HCT116 (cell line): ENCODE measurements around the gene COBL. TPM values are rescaled to one million over a fixed set of nuclear protein-coding genes. Genes with fewer than 3 reads are reported as not detected.

ENCODE experiments used
- ATAC-seq: fragments of 200-7000 bp; cut with Tn5 transposase; 2 replicates; pipeline ENCODE4 v1.9.1; 2020; ENCODE audit warnings: mild to moderate bottlenecking, moderate library complexity
- BruUV-seq: library from RNA; stranded (reverse); fragments of 400-500 nt; replicated peaks from 2 replicates; lab custom pipeline; 2021; lab: Mats Ljungman, UMichigan
- CTCF ChIA-PET: fragments of 300-600 bp; sonication (Branson Sonifier 250); formaldehyde crosslinking; loops from one replicate; lab custom pipeline; 2021; ENCODE audit warnings: antibody characterized with exemption; lab: Charles Lee
- POLR2A ChIA-PET: fragments of 300-600, 350-600 bp; sonication (Branson Sonifier 250); formaldehyde crosslinking; loops from one replicate; lab custom pipeline; 2021; ENCODE audit warnings: antibody characterized with exemption; lab: Charles Lee
- RAD21 ChIA-PET, 2 experiments: fragments of 300-600 bp; sonication (Branson Sonifier 250); formaldehyde crosslinking; loops; one replicate each; lab custom pipeline; 2023; ENCODE audit warnings: low total read pairs in 2 of 2; ENCODE audit not compliant: uncharacterized antibody in 2 of 2, unreplicated experiment in 2 of 2, low non-redundant PET in 1 of 2; lab: Charles Lee
- DNase-seq: peaks from one replicate; pipeline ENCODE4 v3.0.0-alpha.2; 2010; ENCODE audit warnings: low read depth, low spot score
- H2AFZ ChIP-seq: fragments of 200-600 bp; shearing (Covaris generic), sonication (generic); 2 replicates; pipeline ENCODE4 v1.6.1; 2017; ENCODE audit warnings: low read depth, mixed run types, mixed read lengths, antibody characterized with exemption, low read length; ENCODE audit not compliant: poor library complexity, severe bottlenecking
- H3K27ac ChIP-seq: 2 replicates; pipeline ENCODE4 v1.5.1; 2012; ENCODE audit warnings: low read depth, low read length
- H3K27me3 ChIP-seq: fragments of 200-600 bp; sonication (generic); 2 replicates; pipeline ENCODE4 v1.6.1; 2016; ENCODE audit warnings: mixed run types, low read length, mixed read lengths; ENCODE audit not compliant: insufficient read depth
- H3K36me3 ChIP-seq, 2 experiments: fragments of 200-500 bp in 1 of 2; fragments of 200-600 bp in 1 of 2; sonication (Bioruptor generic) in 1 of 2; sonication (generic) in 1 of 2; 2 replicates each; pipeline versions ENCODE4 v1.5.1 to v1.6.1; 2014 to 2016; ENCODE audit warnings: low read length in 2 of 2, inconsistent platforms in 1 of 2, mixed read lengths in 1 of 2, mixed run types in 1 of 2; ENCODE audit not compliant: insufficient read depth in 2 of 2, control insufficient read depth in 1 of 2
- H3K4me1 ChIP-seq, 2 experiments: fragments of 200-600 bp in 1 of 2; sonication (generic) in 1 of 2; 2 replicates each; pipeline versions ENCODE4 v1.5.1 to v1.6.1; 2012 to 2017; ENCODE audit warnings: low read length in 2 of 2, inconsistent platforms in 1 of 2, mild to moderate bottlenecking in 1 of 2, mixed read lengths in 1 of 2, mixed run types in 1 of 2, moderate library complexity in 1 of 2; ENCODE audit not compliant: insufficient read depth in 2 of 2, control insufficient read depth in 1 of 2
- H3K4me2 ChIP-seq: fragments of 200-600 bp; sonication (generic); 2 replicates; pipeline ENCODE4 v1.6.1; 2017; ENCODE audit warnings: mixed run types, low read length, mixed read lengths
- H3K4me3 ChIP-seq, 2 experiments: fragments of 200-600 bp in 1 of 2; sonication (generic) in 1 of 2; replicated peaks in 1 of 2; 2 replicates each; pipeline ENCODE4 v1.5.1; 2011 to 2016; ENCODE audit warnings: low read length in 2 of 2, control low read depth in 1 of 2, low read depth in 1 of 2, mild to moderate bottlenecking in 1 of 2, mixed read lengths in 1 of 2, mixed run types in 1 of 2
- H3K79me2 ChIP-seq: fragments of 200-600 bp; sonication (generic); 2 replicates; pipeline ENCODE4 v1.6.1; 2017; ENCODE audit warnings: mild to moderate bottlenecking, mixed run types, low read length, moderate library complexity, mixed read lengths; ENCODE audit not compliant: insufficient read depth
- H3K9ac ChIP-seq: fragments of 200-600 bp; sonication (generic); 2 replicates; pipeline ENCODE4 v1.6.1; 2016; ENCODE audit warnings: low read length, mixed read lengths
- H3K9me2 ChIP-seq: fragments of 200-600 bp; sonication (generic), shearing (Covaris generic); 2 replicates; pipeline ENCODE4 v1.6.1; 2017; ENCODE audit warnings: mixed run types, mild to moderate bottlenecking, moderate library complexity; ENCODE audit not compliant: insufficient read depth
- H3K9me3 ChIP-seq, 2 experiments: fragments of 200-500 bp in 1 of 2; fragments of 200-600 bp in 1 of 2; sonication (Bioruptor generic) in 1 of 2; sonication (generic) in 1 of 2; 2 replicates each; pipeline ENCODE4 v1.6.1; 2014 to 2017; ENCODE audit warnings: low read length in 2 of 2, mixed read lengths in 2 of 2, inconsistent platforms in 1 of 2, low read depth in 1 of 2, mild to moderate bottlenecking in 1 of 2, mixed run types in 1 of 2, moderate library complexity in 1 of 2; ENCODE audit not compliant: control insufficient read depth in 1 of 2, insufficient read depth in 1 of 2
- H4K20me1 ChIP-seq: fragments of 200-600 bp; sonication (generic), shearing (Covaris generic); 2 replicates; pipeline ENCODE4 v1.6.1; 2017; ENCODE audit warnings: mixed run types, mild to moderate bottlenecking, moderate library complexity; ENCODE audit not compliant: insufficient read depth
- CBX3 ChIP-seq: IDR thresholded peaks from 2 replicates; pipeline ENCODE4 v1.6.1; 2012; ENCODE audit warnings: low read depth
- CEBPB ChIP-seq: IDR thresholded peaks from 2 replicates; pipeline ENCODE4 v1.6.1; 2012; ENCODE audit warnings: low read depth
- EGR1 ChIP-seq: IDR thresholded peaks from 2 replicates; pipeline ENCODE4 v1.6.1; 2012; ENCODE audit warnings: low read depth
- EZH2 ChIP-seq: fragments of 200-600 bp; sonication (generic); IDR thresholded peaks from 2 replicates; pipeline ENCODE4 v1.6.1; 2017; ENCODE audit warnings: antibody characterized with exemption, mixed run types
- EZH2phosphoT487 ChIP-seq: fragments of 200-600 bp; IDR thresholded peaks from 2 replicates; pipeline ENCODE4 v1.6.1; 2018; ENCODE audit warnings: antibody characterized with exemption, borderline replicate concordance
- FOSL1 ChIP-seq: IDR thresholded peaks from 2 replicates; pipeline ENCODE4 v1.6.1; 2012; ENCODE audit warnings: low read depth
- JUND ChIP-seq: IDR thresholded peaks from 2 replicates; pipeline ENCODE4 v1.6.1; 2012
- POLR2A ChIP-seq: IDR thresholded peaks from 2 replicates; pipeline ENCODE4 v1.7.0; 2011; ENCODE audit warnings: borderline replicate concordance; ENCODE audit not compliant: insufficient read depth, insufficient read length; ENCODE audit errors: extremely low read depth
- POLR2AphosphoS5 ChIP-seq: IDR thresholded peaks from 2 replicates; pipeline ENCODE4 v1.6.1; 2011; ENCODE audit warnings: mild to moderate bottlenecking, low read depth, low read length, moderate library complexity
- SRF ChIP-seq: IDR thresholded peaks from 2 replicates; pipeline ENCODE4 v1.6.1; 2012; ENCODE audit warnings: low read depth
- TCF7L2 ChIP-seq: IDR thresholded peaks from 2 replicates; pipeline ENCODE4 v1.7.0; 2011; ENCODE audit warnings: borderline replicate concordance, inconsistent platforms; ENCODE audit not compliant: insufficient read depth, insufficient read length; ENCODE audit errors: extremely low read depth
- ZNF274 ChIP-seq: fragments of 200-500 bp; sonication (Bioruptor generic); IDR thresholded peaks from 2 replicates; pipeline ENCODE4 v1.6.1; 2014; ENCODE audit warnings: mild to moderate bottlenecking, low read depth, low read length, inconsistent platforms
- intact Hi-C: fragments of 100-400 bp; cut with micrococcal nuclease; formaldehyde crosslinking; loops from 2 replicates; pipeline ENCODE4 v1.10.0; 2022
- total RNA-seq: library from RNA; stranded (reverse); gene quantifications from one replicate; pipeline ENCODE4 v1.2.1, GENCODE V29; 2021; ENCODE audit not compliant: unreplicated experiment
- TF ChIP-seq, protein P1 (sequence below), 3 experiments: fragments of 200-600 bp in 1 of 3; sonication (generic) in 1 of 3; IDR thresholded peaks in 2 of 3; conservative IDR thresholded peaks in 1 of 3; 2 replicates each; pipeline ENCODE4 v1.5.1; 2012 to 2017; ENCODE audit warnings: low read depth in 2 of 3, low read length in 2 of 3, antibody characterized with exemption in 1 of 3, borderline replicate concordance in 1 of 3, control low read depth in 1 of 3, mild to moderate bottlenecking in 1 of 3, mixed read lengths in 1 of 3, mixed run types in 1 of 3, moderate library complexity in 1 of 3; ENCODE audit not compliant: insufficient read depth in 1 of 3
- TF ChIP-seq, protein P2 (sequence below): IDR thresholded peaks from 2 replicates; pipeline ENCODE4 v1.6.1; 2012
- TF ChIP-seq, protein P3 (sequence below): IDR thresholded peaks from 2 replicates; pipeline ENCODE4 v1.6.1; 2012; ENCODE audit warnings: low read depth

The COBL gene
- total RNA-seq, 1 experiment from 2014 or later, result 19.3 TPM

DNA sequence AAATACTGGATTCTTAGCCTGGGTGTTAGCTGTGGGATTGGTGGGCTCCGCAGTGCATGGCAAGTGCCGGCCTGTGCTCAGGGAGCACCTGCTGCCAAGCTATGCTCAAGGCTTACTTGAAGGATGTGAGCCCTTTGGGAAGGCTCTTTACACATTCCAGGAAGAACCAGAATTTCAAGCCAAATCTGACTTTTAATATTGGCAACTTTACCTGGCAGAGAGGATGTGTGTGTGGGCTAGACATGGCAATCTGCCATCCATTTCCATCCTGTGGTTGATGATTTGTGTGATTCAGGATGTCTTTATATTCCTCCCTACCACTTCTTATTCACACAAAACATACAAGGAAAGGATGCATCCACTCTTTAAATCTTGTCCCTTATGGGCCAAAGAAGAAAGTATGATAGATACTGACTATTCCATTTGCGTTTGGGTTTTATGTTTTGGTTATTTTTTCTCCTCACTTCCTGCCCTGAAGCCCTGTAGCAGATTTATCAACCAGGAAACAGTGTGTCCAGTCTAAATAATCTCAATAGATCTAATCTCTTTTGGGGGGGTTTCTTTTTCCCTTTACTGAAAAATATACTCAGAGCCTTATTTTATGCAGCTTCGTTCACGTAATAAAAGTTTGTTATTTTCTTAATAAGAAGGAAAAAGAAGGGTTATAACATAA is 247.1 kb downstream of the COBL start:
- ChIA-PET POLR2A (no interaction called here), RAD21 (no interaction called here), CTCF (interaction anchor here (1.2 to 1.8 kb wide), 2 partner anchors 91 to 977 kb away, joined by 3 to 6 read pairs; no protein-coding TSS in a partner anchor)
- no peak for ATAC-seq
- DNase-seq, result no peak
- Histone ChIP-seq H2AFZ (no peak overlapping the region), H3K4me1 (peaks cover 0 to 2% of the 10 kb centered on the region in 2 experiments; a peak in 1 of 4 replicates), H3K4me3 (no peak overlapping the region), H3K27ac (no peak overlapping the region), H3K9me2 (no peaks in the 10 kb centered on the region), H3K27me3 (no peaks in the 10 kb centered on the region), H3K79me2 (no peaks in the 10 kb centered on the region), H3K36me3 (no peaks in the 10 kb centered on the region), H3K9me3 (no peaks in the 10 kb centered on the region), H3K4me2 (no peak overlapping the region), H3K9ac (no peak overlapping the region), H4K20me1 (no peaks in the 10 kb centered on the region)
- intact Hi-C loops, result loop anchor here (5.0 kb wide), 2 partner anchors 277 to 372 kb away; no protein-coding TSS in a partner anchor
- no TSS peak for BruUV-seq
- TF ChIP-seq SRF, result no peak

DNA sequence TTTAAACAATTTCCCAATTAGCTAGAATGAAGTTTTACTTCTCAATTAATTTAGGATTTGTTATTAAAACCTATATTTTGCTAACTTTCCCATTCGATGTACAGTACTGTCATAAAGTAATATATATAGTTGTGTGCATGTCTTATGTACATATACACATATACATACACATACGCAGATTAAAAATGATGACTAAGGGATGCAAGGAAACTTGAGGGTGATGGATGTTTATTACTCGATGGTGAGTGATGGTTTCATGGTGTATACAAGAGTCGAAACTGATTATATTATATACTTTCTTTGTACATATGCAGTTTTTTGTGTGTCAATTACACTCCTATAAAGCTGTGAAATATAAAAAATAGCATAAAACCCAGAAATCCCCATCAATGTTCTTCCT is 248.2 kb downstream of the COBL start:
- intact Hi-C loops, result loop anchor here (5.0 kb wide), 2 partner anchors 276 to 371 kb away; no protein-coding TSS in a partner anchor
- Histone ChIP-seq H4K20me1 (no peaks in the 10 kb centered on the region), H3K27me3 (no peaks in the 10 kb centered on the region), H3K4me3 (no peak overlapping the region), H3K9me3 (no peaks in the 10 kb centered on the region), H3K4me2 (no peak overlapping the region), H3K27ac (no peak overlapping the region), H3K4me1 (peaks cover 0 to 2% of the 10 kb centered on the region in 2 experiments; a peak in 1 of 4 replicates), H3K9ac (no peak overlapping the region), H3K9me2 (no peaks in the 10 kb centered on the region), H3K36me3 (no peaks in the 10 kb centered on the region), H3K79me2 (no peaks in the 10 kb centered on the region), H2AFZ (no peak overlapping the region)
- no TSS peak for BruUV-seq
- DNase-seq (no peak), ATAC-seq (no peak)
- ChIA-PET CTCF (interaction anchor here (1.2 to 1.8 kb wide), 2 partner anchors 93 to 976 kb away, joined by 3 to 6 read pairs; no protein-coding TSS in a partner anchor), RAD21 (no interaction called here), POLR2A (no interaction called here)
- TF ChIP-seq JUND, result no peak
- TF ChIP-seq, protein P1, sequence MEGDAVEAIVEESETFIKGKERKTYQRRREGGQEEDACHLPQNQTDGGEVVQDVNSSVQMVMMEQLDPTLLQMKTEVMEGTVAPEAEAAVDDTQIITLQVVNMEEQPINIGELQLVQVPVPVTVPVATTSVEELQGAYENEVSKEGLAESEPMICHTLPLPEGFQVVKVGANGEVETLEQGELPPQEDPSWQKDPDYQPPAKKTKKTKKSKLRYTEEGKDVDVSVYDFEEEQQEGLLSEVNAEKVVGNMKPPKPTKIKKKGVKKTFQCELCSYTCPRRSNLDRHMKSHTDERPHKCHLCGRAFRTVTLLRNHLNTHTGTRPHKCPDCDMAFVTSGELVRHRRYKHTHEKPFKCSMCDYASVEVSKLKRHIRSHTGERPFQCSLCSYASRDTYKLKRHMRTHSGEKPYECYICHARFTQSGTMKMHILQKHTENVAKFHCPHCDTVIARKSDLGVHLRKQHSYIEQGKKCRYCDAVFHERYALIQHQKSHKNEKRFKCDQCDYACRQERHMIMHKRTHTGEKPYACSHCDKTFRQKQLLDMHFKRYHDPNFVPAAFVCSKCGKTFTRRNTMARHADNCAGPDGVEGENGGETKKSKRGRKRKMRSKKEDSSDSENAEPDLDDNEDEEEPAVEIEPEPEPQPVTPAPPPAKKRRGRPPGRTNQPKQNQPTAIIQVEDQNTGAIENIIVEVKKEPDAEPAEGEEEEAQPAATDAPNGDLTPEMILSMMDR (IDR thresholded peaks at IDR 0.05 in 2 of 3, conservative IDR thresholded peaks at IDR 0.05 in 1 of 3; ENCODE audit: borderline replicate concordance in 1 of 3, insufficient read depth in 1 of 3, low read depth in 2 of 3, low read length in 2 of 3), result no peak
- TF ChIP-seq EZH2, result no peak
- TF ChIP-seq TCF7L2, result no peak
- TF ChIP-seq ZNF274, result no peak
- TF ChIP-seq, protein P2, sequence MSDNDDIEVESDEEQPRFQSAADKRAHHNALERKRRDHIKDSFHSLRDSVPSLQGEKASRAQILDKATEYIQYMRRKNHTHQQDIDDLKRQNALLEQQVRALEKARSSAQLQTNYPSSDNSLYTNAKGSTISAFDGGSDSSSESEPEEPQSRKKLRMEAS, result no peak
- no peak for TF ChIP-seq SRF
- TF ChIP-seq EGR1, result no peak
- no peak for TF ChIP-seq CBX3
- TF ChIP-seq CEBPB, result no peak
- TF ChIP-seq, protein P3, sequence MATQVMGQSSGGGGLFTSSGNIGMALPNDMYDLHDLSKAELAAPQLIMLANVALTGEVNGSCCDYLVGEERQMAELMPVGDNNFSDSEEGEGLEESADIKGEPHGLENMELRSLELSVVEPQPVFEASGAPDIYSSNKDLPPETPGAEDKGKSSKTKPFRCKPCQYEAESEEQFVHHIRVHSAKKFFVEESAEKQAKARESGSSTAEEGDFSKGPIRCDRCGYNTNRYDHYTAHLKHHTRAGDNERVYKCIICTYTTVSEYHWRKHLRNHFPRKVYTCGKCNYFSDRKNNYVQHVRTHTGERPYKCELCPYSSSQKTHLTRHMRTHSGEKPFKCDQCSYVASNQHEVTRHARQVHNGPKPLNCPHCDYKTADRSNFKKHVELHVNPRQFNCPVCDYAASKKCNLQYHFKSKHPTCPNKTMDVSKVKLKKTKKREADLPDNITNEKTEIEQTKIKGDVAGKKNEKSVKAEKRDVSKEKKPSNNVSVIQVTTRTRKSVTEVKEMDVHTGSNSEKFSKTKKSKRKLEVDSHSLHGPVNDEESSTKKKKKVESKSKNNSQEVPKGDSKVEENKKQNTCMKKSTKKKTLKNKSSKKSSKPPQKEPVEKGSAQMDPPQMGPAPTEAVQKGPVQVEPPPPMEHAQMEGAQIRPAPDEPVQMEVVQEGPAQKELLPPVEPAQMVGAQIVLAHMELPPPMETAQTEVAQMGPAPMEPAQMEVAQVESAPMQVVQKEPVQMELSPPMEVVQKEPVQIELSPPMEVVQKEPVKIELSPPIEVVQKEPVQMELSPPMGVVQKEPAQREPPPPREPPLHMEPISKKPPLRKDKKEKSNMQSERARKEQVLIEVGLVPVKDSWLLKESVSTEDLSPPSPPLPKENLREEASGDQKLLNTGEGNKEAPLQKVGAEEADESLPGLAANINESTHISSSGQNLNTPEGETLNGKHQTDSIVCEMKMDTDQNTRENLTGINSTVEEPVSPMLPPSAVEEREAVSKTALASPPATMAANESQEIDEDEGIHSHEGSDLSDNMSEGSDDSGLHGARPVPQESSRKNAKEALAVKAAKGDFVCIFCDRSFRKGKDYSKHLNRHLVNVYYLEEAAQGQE, result no peak
- no peak for TF ChIP-seq POLR2AphosphoS5
- no peak for TF ChIP-seq EZH2phosphoT487
- no peak for TF ChIP-seq FOSL1
- TF ChIP-seq POLR2A, result no peak
